GM12878 (cell line): ENCODE measurements around the gene CTNNAL1. TPM values are rescaled to one million over a fixed set of nuclear protein-coding genes. Genes with fewer than 3 reads are reported as not detected.

Source experiments
- ATAC-seq: fragments of 200-7000 bp; cut with Tn5 transposase; 3 replicates; pipeline ENCODE4 v1.9.1; 2020; ENCODE audit warnings: mild to moderate bottlenecking, moderate library complexity
- BruUV-seq: library from RNA; stranded (reverse); fragments of 400-500 nt; replicated peaks from 2 replicates; lab custom pipeline; 2021; lab: Mats Ljungman, UMichigan
- CTCF ChIA-PET: fragments of 300-600 bp; sonication (Branson Sonifier 250); formaldehyde crosslinking; extraction: SDS; loops from one replicate; lab custom pipeline; 2021; ENCODE audit warnings: inconsistent platforms; lab: Yijun Ruan, JAX
- POLR2A ChIA-PET: fragments of 350-600 bp; formaldehyde crosslinking; extraction: SDS; loops from one replicate; lab custom pipeline; 2021; ENCODE audit warnings: inconsistent platforms; lab: Charles Lee
- RAD21 ChIA-PET: fragments of 300-600 bp; sonication (Branson Sonifier 250); formaldehyde crosslinking; loops from one replicate; lab custom pipeline; 2023; ENCODE audit warnings: antibody characterized with exemption; ENCODE audit not compliant: unreplicated experiment; lab: Charles Lee
- SMC1A ChIA-PET: fragments of 300-600 bp; sonication (Branson Sonifier 250); formaldehyde crosslinking; loops from one replicate; lab custom pipeline; 2023; ENCODE audit not compliant: unreplicated experiment, uncharacterized antibody; lab: Charles Lee
- DNase-seq: peaks from one replicate; pipeline ENCODE4 v3.0.0-alpha.2; 2011; ENCODE audit warnings: low read depth, low spot score
- FAIRE-seq: peaks from 3 replicates; lab custom pipeline; 2011; peaks lifted over from hg19 to GRCh38; lab: Jason Lieb, UNC
- H2AFZ ChIP-seq: 2 replicates; pipeline ENCODE4 v1.6.0; 2011; ENCODE audit warnings: low read depth, low read length, control low read depth; ENCODE audit not compliant: control insufficient read depth
- H3K27ac ChIP-seq: 2 replicates; pipeline ENCODE4 v1.5.1; 2011; ENCODE audit warnings: control low read depth; ENCODE audit not compliant: control insufficient read depth, insufficient read depth
- H3K27me3 ChIP-seq, 2 experiments: replicated peaks in 1 of 2; 2 replicates each; pipeline versions ENCODE4 v1.6.0 to v1.6.1; 2011; ENCODE audit warnings: low read length in 1 of 2; ENCODE audit not compliant: control insufficient read depth in 2 of 2, insufficient read depth in 2 of 2
- H3K36me3 ChIP-seq, 2 experiments: 2 replicates each; pipeline ENCODE4 v1.5.1; 2011; ENCODE audit warnings: low read length in 1 of 2; ENCODE audit not compliant: control insufficient read depth in 2 of 2, insufficient read depth in 2 of 2
- H3K4me1 ChIP-seq: 2 replicates; pipeline ENCODE4 v1.6.1; 2011; ENCODE audit warnings: mild to moderate bottlenecking, low read length, moderate library complexity, mixed read lengths; ENCODE audit not compliant: control insufficient read depth, insufficient read depth
- H3K4me2 ChIP-seq: 2 replicates; pipeline ENCODE4 v1.6.0; 2011; ENCODE audit warnings: control low read depth; ENCODE audit not compliant: control insufficient read depth, insufficient read depth
- H3K4me3 ChIP-seq: fragments of 200-600 bp; sonication (generic); 2 replicates; pipeline ENCODE4 v1.5.1; 2016
- H3K79me2 ChIP-seq: 2 replicates; pipeline ENCODE4 v1.6.0; 2011; ENCODE audit warnings: low read length; ENCODE audit not compliant: control insufficient read depth, insufficient read depth
- H3K9ac ChIP-seq: 2 replicates; pipeline ENCODE4 v1.8.0; 2011; ENCODE audit warnings: low read length, control low read depth, mixed read lengths; ENCODE audit not compliant: control insufficient read depth, insufficient read depth
- H3K9me3 ChIP-seq: replicated peaks from 3 replicates; pipeline ENCODE4 v1.5.1; 2011; ENCODE audit warnings: mild to moderate bottlenecking, low read length; ENCODE audit not compliant: control insufficient read depth, insufficient read depth
- H4K20me1 ChIP-seq: 2 replicates; pipeline ENCODE4 v1.6.0; 2011; ENCODE audit not compliant: control insufficient read depth, insufficient read depth
- BCL11A ChIP-seq: IDR thresholded peaks from 2 replicates; pipeline ENCODE4 v1.6.1; 2011; ENCODE audit warnings: low read depth, low read length
- BRCA1 ChIP-seq: IDR thresholded peaks from 2 replicates; pipeline ENCODE4 v1.6.1; 2011; ENCODE audit warnings: low read depth, low read length, improper control_type of control experiment
- CREB1 ChIP-seq: IDR thresholded peaks from 2 replicates; pipeline ENCODE4 v1.6.1; 2012; ENCODE audit warnings: low read depth, mild to moderate bottlenecking, inconsistent platforms
- IKZF2 ChIP-seq, 2 experiments: fragments of 450-650 bp; IDR thresholded peaks; 2 replicates each; pipeline ENCODE4 v1.6.1; 2017; ENCODE audit warnings: mild to moderate bottlenecking in 2 of 2, moderate library complexity in 2 of 2
- KLF5 ChIP-seq: fragments of 450-650 bp; IDR thresholded peaks from 2 replicates; pipeline ENCODE4 v1.6.1; 2014; ENCODE audit warnings: mild to moderate bottlenecking; ENCODE audit not compliant: partially characterized antibody
- NFIC ChIP-seq: IDR thresholded peaks from 2 replicates; pipeline ENCODE4 v1.6.1; 2012; ENCODE audit warnings: low read depth, mild to moderate bottlenecking, inconsistent platforms, low read length, moderate library complexity
- PAX8 ChIP-seq: fragments of 450-650 bp; IDR thresholded peaks from 2 replicates; pipeline ENCODE4 v1.6.1; 2017; ENCODE audit warnings: mild to moderate bottlenecking, moderate library complexity
- POLR2AphosphoS5 ChIP-seq: IDR thresholded peaks from 2 replicates; pipeline ENCODE4 v1.6.1; 2011; ENCODE audit warnings: mild to moderate bottlenecking, low read length, inconsistent platforms
- RBBP5 ChIP-seq: fragments of 200-600 bp; sonication (generic); conservative IDR thresholded peaks from 2 replicates; pipeline ENCODE4 v1.6.1; 2016
- RELA ChIP-seq: fragments of 450-650 bp; IDR thresholded peaks from 2 replicates; pipeline ENCODE4 v1.8.0; 2014; ENCODE audit warnings: borderline replicate concordance; ENCODE audit not compliant: partially characterized antibody
- SRF ChIP-seq, 2 experiments: IDR thresholded peaks; 2 replicates each; pipeline ENCODE4 v1.6.1; 2011; ENCODE audit warnings: low read depth in 2 of 2, low read length in 2 of 2, mild to moderate bottlenecking in 1 of 2, moderate library complexity in 1 of 2
- STAT1 ChIP-seq: fragments of 450-650 bp; conservative IDR thresholded peaks from 2 replicates; pipeline ENCODE4 v1.6.1; 2014; ENCODE audit warnings: antibody characterized with exemption, mild to moderate bottlenecking
- SUPT20H ChIP-seq: IDR thresholded peaks from 2 replicates; pipeline ENCODE4 v1.6.1; 2011; ENCODE audit warnings: low read depth, mild to moderate bottlenecking, low read length, moderate library complexity, borderline replicate concordance; ENCODE audit not compliant: control insufficient read depth
- ZBED1 ChIP-seq: IDR thresholded peaks from 2 replicates; pipeline ENCODE4 v1.6.1; 2016; ENCODE audit warnings: borderline replicate concordance
- ZNF24 ChIP-seq: fragments of 450-650 bp; IDR thresholded peaks from 2 replicates; pipeline ENCODE4 v1.6.1; 2017; ENCODE audit warnings: antibody characterized with exemption, mild to moderate bottlenecking
- WGBS: methylation state at CpG from one replicate; pipeline ENCODE4 v1.1.6; 2016; ENCODE audit warnings: low lambda C conversion rate; ENCODE audit not compliant: insufficient replicate concordance, insufficient coverage; ENCODE audit errors: missing lambda C conversion rate; 5-methylcytosine and 5-hydroxymethylcytosine counted together
- in situ Hi-C: fragments of 300-500 bp; cut with MboI; formaldehyde crosslinking; loops from 9 replicates; pipeline ENCODE4 v1.14.3; 2018; ENCODE audit warnings: mixed read lengths
- intact Hi-C: fragments of 100-400 bp; cut with micrococcal nuclease; formaldehyde crosslinking; loops from one replicate; pipeline ENCODE4 v1.14.2; 2022; ENCODE audit not compliant: unreplicated experiment
- polyA plus RNA-seq, 11 experiments: library from polyadenylated mRNA; depleted of rRNA in 4 of 11; unstranded in 6 of 11; stranded (reverse) in 5 of 11; fragments of >200 nt; fragmentation: Nextera tagmentation in 4 of 11; fragmentation: Illumina TruSeq in 1 of 11; extraction: Ambion mirVana in 4 of 11; extraction: Trizol in 1 of 11; gene quantifications; 1 replicate in 1 of 11; 2 replicates in 10 of 11; pipeline versions ENCODE4 v1.2.1 to v1.2.3, GENCODE V29; 2011 to 2016; ENCODE audit warnings: inconsistent platforms in 2 of 11, missing spikeins in 2 of 11, low read depth in 1 of 11
- total RNA-seq, 4 experiments: library from RNA; depleted of rRNA in 3 of 4; stranded (reverse); fragments of >200 nt in 3 of 4; fragmentation: Illumina TruSeq in 1 of 4; extraction: Trizol in 1 of 4; gene quantifications; 2 replicates each; pipeline versions ENCODE4 v1.2.1 to v1.2.3, GENCODE V29; 2013 to 2021

Gene CTNNAL1
- total and polyA plus RNA-seq, 10 of the 15 experiments (the other 5 are each of a cell fraction or from before 2014, with no cell fraction given), result 16.3 to 82.5 (median 45.2) TPM

GRCh38 chr9:108905494-108905893 is 107.8 kb downstream of the CTNNAL1 start:
- H3K4me1 ChIP-seq, result no peaks in the 10 kb centered on the region
- H3K4me2 ChIP-seq, result no peak overlapping the region
- no peak overlapping the region for H3K4me3 ChIP-seq
- H3K79me2 ChIP-seq, result no peaks in the 10 kb centered on the region
- FAIRE-seq (no peak), DNase-seq (no peak), ATAC-seq (no peak)
- H3K27me3 ChIP-seq, result no peaks in the 10 kb centered on the region
- SMC1A ChIA-PET, result no interaction called here
- BruUV-seq, result no TSS peak
- in situ Hi-C loops, result no loop called here
- POLR2A ChIA-PET, result no interaction called here
- peaks cover 2 to 9% of the 10 kb centered on the region in 2 experiments for H3K36me3 ChIP-seq
- no peak overlapping the region for H3K27ac ChIP-seq
- intact Hi-C loops, result no loop called here
- 96% methylated on average over 2 of the region's 2 CpGs for WGBS
- CTCF ChIA-PET, result no interaction called here
- RAD21 ChIA-PET, result no interaction called here
- H3K9me3 ChIP-seq, result no peaks in the 10 kb centered on the region
- no peak overlapping the region for H2AFZ ChIP-seq
- TF ChIP-seq PAX8 (no peak), SUPT20H (no peak), BRCA1 (no peak), ZBED1 (no peak), RBBP5 (no peak), CREB1 (no peak), ZNF24 (no peak), SRF (IDR thresholded peaks at IDR 0.05; ENCODE audit: low read depth in 2 of 2, low read length in 2 of 2) (no peak), NFIC (no peak), STAT1 (no peak), RELA (no peak), BCL11A (no peak), KLF5 (no peak), POLR2AphosphoS5 (no peak), IKZF2 (IDR thresholded peaks at IDR 0.05) (no peak)
- H3K9ac ChIP-seq, result no peak overlapping the region
- H4K20me1 ChIP-seq, result no peaks in the 10 kb centered on the region
